GM21786 (cell line): Measurements from ENCODE around the gene PRRX2.
A peak's percentile ranks its signal among the peaks of the same experiment; 100 is the strongest.
"Not testable (repeated sequence)": the region's sequence is repeated elsewhere in the genome, so short reads cannot be mapped to it uniquely, and the experiment has no call there.

Source experiments
- ATAC-seq: cut with Tn5 transposase; IDR thresholded peaks from one replicate; pipeline ENCODE4 v1.9.1; 2021; ENCODE audit not compliant: unreplicated experiment

PRRX2 gene

DNA sequence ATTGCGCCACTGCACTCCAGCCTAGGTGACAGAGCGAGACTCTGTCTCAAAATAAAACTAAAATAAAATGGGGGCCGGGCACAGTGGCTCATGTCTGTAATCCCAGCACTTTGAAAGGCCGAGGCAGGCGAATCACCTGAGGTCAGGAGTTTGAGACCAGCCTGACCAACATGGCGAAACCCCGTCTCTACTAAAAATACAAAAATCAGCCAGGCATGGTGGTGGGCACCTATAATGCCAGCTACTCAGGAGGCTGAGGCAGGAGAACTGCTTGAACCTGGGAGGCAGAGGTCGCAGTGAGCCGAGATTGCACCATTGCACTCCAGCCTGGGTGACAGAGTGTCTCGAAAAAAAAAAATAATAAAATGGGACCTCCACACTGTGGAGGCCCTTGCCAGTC is 29.1 kb upstream of the PRRX2 start:
- ATAC-seq: not testable (repeated sequence)

DNA sequence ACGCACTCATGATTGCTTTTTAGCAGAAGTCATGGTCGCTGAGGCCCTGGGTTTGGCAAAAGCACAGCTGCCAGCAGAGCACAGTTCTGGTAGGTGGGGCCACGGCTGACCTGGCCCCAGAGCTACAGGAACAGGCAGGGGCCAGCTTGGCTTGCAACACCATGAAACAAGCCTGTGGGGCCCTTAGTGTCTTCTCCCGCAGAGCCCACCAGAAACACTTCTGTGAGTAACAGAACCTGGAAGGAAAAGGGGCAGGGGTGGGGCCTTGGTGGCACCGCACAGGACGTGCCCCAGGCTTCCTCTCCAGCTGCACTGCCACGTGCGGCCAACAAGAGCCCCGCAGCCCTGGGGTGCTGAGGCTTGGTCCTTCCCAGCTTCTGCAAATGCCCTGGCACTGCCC is 28.3 kb upstream of the PRRX2 start:
- ATAC-seq: no peak

DNA sequence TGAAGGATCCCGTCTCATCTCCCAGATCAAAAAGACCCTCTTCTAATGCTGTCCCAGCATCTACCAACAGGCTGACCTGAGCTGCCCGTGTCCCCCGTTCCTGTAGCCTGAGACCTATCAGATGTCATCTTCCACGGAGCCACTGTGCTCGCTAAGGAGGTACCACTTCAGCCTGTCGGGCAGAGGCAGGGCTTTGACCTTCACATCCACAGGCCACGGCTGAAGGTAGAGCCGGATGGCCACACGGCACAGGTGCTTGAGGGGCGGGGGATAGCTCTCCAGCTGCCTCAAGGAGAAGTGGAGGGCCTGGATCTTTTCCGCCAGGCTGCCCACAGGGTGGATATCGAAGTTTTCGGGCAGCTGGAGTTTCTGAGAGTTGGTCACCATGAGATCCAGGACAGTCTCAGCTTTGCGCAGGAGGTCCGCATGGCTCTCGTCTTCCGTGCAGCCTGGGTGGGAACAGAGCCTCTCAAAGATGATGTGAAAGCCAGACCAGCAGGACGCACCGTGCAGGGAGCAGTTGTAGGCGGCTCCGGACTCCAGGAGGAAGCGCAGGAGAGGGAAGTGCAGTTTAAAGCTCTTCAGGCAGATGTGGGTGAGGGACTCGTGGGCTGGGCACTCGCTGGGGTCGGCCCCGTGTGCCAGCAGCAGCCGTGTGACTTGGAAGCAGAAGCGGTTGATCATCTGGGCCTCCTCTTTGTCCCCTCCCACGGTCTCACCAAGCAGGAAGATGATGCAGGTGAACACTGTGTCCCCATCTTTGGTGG is 27.6 kb upstream of the PRRX2 start:
- ATAC-seq: no peak

GRCh38 chr9:129639034-129639630 is 26.3 kb upstream of the PRRX2 start:
- no peak for ATAC-seq

DNA sequence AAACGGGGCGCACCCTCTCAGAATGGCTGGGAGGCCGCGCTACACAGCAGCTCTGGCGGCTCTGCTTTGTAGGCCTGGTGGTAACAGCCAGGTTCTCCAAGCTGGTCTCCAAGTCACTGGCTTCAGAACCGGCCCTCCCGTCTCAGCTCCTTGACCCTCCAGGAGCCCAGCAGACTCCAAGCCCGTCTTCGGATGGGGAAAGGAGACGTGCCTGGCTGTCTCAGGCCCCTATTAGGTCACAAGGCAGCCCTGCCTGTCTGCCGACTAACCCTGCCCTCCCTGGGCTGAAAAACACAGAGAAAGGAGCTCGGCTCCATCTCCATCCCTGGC is 25.7 kb upstream of the PRRX2 start:
- no peak for ATAC-seq

DNA sequence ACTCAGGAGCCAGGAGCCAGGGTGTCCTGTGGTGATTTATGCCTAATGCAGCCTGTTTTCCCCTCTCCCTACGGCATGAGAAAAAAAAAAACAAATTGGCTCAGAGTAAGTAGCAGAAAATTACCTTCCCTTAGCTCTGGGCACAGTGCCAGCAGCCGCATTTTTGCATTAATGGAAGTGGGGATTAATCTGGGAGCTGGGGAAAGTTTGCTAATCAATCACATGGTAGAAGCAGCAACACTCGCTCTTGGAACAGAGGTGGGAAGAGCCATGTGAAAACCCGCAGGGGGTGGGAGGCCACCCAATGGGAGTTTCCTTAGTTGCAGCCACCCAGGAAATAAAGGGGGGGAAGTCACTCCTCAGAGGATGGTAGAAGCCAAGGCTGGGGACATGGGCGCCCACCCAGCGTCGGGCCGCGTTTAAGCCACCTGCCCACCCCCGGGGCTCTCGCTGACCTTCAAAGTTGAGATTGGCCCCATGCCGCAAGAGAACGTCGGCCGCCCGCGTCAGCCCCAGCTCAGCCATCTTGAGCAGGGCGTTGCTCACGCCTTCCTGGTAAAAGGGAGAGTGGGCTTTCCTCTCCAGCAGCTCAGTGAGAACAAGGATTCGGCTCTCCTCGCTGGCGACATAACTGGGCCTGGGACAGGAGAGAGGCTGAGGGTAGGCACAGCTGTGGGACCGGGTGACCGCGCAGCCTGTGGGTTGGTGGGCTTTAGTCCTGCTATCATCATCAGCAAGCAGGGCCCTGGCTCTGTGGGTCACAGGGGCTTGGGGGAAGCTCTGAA is 25.2 kb upstream of the PRRX2 start:
- no peak for ATAC-seq

- no peak for ATAC-seq
These were observed 24.3 kb upstream of the PRRX2 start for GRCh38 chr9:129640871-129641749.

DNA sequence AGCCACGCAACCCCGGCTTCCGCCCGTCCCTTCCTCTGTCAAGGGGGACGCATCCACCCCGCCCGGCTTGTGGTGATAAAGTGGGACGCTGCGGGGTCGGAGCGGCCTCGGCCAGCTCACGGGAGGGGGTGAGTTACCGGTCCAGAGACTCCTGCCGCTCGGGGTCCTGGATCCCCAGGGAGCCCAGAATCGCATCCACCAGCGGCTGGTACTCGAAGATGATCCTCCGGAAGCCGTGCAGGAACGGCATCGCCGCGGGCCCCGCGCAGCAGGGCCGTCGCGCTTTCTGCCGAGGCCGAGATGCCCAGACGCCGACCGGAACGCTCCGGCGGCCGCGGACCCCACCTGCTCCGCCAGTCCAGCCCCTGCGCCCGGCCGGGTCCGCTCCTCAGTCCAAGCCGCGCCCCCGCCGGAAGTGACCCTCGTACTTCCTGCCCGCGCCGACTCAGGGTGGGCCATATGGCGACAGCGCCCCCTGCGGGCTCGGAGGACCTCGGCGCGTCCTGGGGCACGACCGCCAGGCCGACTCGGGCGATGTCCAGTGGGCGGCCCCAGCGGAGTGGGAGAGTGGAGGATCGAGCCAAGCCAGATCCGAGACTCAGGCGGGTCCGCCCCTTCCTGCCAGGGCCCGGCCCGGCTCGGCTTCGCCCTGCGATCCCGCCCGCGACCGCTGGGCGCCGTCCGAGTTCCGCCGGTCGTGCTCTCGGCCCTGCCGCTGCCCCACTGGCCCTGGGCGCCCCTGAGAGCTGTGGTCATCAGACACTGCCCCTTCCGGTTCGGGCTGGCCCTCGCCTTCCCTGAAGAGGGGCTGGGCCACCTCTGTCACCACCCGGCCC is 23.5 kb upstream of the PRRX2 start, which contains the start of gene ASB6:
ASB6 (minus strand) TSS at position 402 of the 836 bp plus-strand sequence; CDS start at position 250, 152 bp downstream.
- peak; percentile 87 for ATAC-seq

DNA sequence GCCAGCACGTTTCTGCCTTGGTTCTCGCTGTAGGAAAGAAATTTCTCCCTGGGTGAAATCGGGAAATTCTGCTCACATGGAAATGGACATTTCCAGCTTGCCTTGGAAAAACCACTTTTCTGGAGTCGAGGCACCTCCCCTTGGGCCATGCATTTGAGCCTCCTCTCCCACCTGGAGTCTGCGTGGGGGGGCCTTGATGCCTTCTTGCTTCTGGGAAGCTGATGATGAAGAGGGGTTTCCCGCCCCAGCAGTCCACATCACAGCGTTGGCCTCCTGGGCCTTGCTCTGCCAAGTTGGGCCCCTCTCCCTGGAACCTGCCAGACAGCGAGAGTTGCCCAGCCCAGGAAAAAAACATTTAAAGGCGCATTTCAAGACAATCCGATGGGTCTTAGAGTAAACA is 21.7 kb upstream of the PRRX2 start:
- ATAC-seq: no peak

DNA sequence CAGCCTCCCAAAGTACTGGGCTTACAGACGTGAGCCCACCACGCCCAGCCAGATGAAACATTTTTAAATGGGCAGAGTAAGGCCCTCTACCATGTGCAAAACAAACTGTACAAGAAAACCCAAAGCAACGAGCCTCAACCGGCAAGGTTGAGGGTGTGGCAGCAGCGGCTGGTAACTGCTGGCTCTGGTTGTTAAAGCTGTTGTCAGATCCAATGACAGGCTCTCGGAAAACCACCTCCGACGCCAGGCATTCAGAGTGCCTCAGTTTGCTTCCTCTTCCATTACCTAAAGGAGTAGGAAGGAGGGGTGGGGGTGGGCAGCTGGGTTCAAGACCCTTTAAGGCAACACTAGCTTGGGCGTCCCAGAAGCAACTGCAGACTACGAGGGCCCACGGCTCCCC is 21.1 kb upstream of the PRRX2 start:
- ATAC-seq: no peak

DNA sequence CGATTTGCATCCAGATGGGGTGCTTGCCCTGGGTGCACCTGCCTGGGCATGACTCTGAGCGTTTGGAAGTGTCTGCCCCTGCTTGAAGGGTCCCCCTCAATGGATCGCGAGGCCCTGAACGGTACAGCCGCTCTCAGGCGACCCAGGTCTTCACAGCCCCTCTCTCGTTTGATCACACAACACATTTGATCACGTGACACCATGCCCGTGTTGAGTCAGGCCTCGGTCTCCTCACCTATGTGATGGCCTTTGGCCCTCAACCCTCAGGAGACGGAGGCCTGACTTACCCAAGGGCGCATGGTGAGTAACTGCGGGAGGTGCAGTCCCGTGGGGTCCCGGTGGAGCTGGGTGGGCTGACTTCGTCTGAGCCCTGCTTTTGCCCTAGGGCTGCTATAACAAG is 20.5 kb upstream of the PRRX2 start:
- no peak for ATAC-seq

- ATAC-seq: no peak
These were observed 19.2 kb upstream of the PRRX2 start for GRCh38 chr9:129646252-129646651.

DNA sequence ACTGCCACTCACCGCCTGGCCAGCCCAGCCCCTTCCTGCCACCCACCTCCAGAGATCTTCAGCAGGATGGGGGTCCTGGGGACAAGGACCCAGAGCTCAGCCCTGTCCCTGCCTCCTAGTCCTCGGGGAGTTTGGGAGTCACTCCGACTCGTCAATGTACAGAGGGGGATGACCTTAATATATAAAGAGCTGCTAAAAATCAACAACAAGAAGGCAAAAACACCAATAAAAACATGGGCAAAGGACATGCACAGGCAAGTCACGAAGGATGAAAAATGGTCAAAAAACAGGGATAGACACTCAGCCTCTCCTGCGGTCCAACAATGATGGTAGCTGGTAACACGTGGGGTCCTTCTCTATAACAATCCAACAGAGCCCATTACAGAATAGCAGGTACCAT is 18.8 kb upstream of the PRRX2 start:
- ATAC-seq: no peak

DNA sequence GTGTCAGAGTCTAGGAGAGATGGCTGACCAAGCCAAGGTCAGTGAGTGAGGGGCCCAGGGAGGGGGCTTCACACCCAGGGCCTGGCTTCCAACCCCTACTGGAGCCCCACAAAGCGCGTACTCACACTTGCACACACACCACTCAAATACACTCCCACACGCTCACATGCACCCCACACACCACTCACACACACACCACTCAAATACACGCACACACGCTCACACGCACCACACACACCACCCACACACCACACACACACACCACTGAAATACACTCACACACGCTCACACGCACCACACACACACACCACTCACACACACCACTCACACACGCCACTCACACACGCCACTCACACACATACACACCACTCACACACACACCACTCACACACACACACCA is 17.8 kb upstream of the PRRX2 start:
- ATAC-seq: no peak

GRCh38 chr9:129648092-129648763 is 17.2 kb upstream of the PRRX2 start:
- no peak for ATAC-seq

- ATAC-seq: no peak
These were observed 16.7 kb upstream of the PRRX2 start for GRCh38 chr9:129648764-129649115.

- ATAC-seq: no peak
These were observed 15.4 kb upstream of the PRRX2 start for GRCh38 chr9:129649726-129650679.

DNA sequence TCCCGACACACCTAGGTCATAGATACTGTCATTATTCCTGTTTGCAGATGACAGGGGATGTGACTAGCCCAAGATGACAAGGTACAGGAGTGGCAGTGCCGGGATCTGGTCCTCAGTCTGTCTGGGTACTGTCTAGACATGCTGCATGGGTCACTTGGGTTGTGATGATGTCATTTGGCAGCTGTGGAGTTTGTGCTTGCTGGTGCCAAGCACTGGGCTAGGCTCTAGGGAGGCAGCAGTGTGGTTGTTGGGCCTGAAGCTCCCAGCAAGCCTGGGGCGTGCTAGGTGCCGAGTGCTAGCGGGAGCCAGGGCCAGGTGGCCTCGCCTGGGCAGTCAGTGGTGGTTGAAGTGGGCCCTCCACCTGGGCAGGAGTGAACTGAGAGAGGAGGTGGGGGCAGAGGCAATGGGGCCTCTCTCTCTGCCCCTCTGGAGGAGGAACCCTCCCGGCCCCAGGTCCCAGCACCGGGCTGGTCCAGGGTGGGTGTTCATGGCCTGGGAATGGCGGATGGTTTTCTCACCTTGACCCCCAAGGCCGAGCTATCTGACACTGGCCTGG is 14.7 kb upstream of the PRRX2 start:
- no peak for ATAC-seq
